SK-N-SH (cell line): ENCODE measurements around the gene DNPH1. TPM values are rescaled to one million over a fixed set of nuclear protein-coding genes. Genes with fewer than 3 reads are reported as not detected.

Experiments
- CTCF ChIA-PET: fragments of 300-600, 350-600 bp; formaldehyde crosslinking; extraction: SDS; loops from one replicate; lab custom pipeline; 2021; lab: Yijun Ruan, JAX
- POLR2A ChIA-PET: fragments of 350-600 bp; sonication (Branson Sonifier 250); formaldehyde crosslinking; extraction: SDS; loops from one replicate; lab custom pipeline; 2020; ENCODE audit warnings: antibody characterized with exemption, inconsistent platforms; lab: Yijun Ruan, JAX
- DNase-seq: peaks from one replicate; pipeline ENCODE4 v3.0.0; 2012
- H2AFZ ChIP-seq: fragments of 200-600 bp; sonication (generic); 2 replicates; pipeline ENCODE4 v1.8.1; 2016; ENCODE audit warnings: antibody characterized with exemption, mild to moderate bottlenecking, low read depth
- H3F3A ChIP-seq: fragments of 200-600 bp; sonication (generic); replicated peaks from 2 replicates; pipeline ENCODE3; 2016; ENCODE audit warnings: antibody characterized with exemption, mild to moderate bottlenecking; ENCODE audit not compliant: insufficient read depth
- H3K27ac ChIP-seq, 2 experiments: fragments of 200-500 bp in 1 of 2; fragments of 200-600 bp in 1 of 2; sonication (Bioruptor generic) in 1 of 2; sonication (generic), shearing (Covaris generic) in 1 of 2; 2 replicates each; pipeline versions ENCODE4 v1.5.1 to v1.6.1; 2014 to 2016; ENCODE audit warnings: low read depth in 2 of 2, inconsistent platforms in 1 of 2, low read length in 1 of 2, mild to moderate bottlenecking in 1 of 2, mixed read lengths in 1 of 2
- H3K27me3 ChIP-seq: fragments of 200-600 bp; sonication (generic), shearing (Covaris generic); 2 replicates; pipeline ENCODE4 v1.6.1; 2016; ENCODE audit warnings: mixed run types; ENCODE audit not compliant: insufficient read depth
- H3K36me3 ChIP-seq, 2 experiments: fragments of 200-500 bp in 1 of 2; fragments of 200-600 bp in 1 of 2; sonication (Bioruptor generic) in 1 of 2; sonication (generic) in 1 of 2; replicated peaks in 1 of 2; 2 replicates each; pipeline versions ENCODE3 to v1.5.1; 2014 to 2016; ENCODE audit warnings: low read length in 1 of 2, mild to moderate bottlenecking in 1 of 2; ENCODE audit not compliant: insufficient read depth in 2 of 2, control insufficient read depth in 1 of 2
- H3K4me1 ChIP-seq, 2 experiments: fragments of 200-500 bp in 1 of 2; fragments of 200-600 bp in 1 of 2; sonication (Bioruptor generic) in 1 of 2; sonication (generic), shearing (Covaris generic) in 1 of 2; 2 replicates each; pipeline versions ENCODE4 v1.5.1 to v1.6.1; 2014 to 2016; ENCODE audit warnings: low read depth in 1 of 2, low read length in 1 of 2, mixed run types in 1 of 2; ENCODE audit not compliant: insufficient read depth in 2 of 2, control insufficient read depth in 1 of 2
- H3K4me2 ChIP-seq: fragments of 200-600 bp; sonication (generic), shearing (Covaris generic); 2 replicates; pipeline ENCODE4 v1.6.1; 2017; ENCODE audit warnings: mixed run types
- H3K4me3 ChIP-seq, 2 experiments: fragments of 200-500 bp in 1 of 2; fragments of 200-600 bp in 1 of 2; sonication (Bioruptor generic) in 1 of 2; sonication (generic), shearing (Covaris generic) in 1 of 2; 2 replicates each; pipeline versions ENCODE4 v1.5.1 to v1.8.1; 2014 to 2016; ENCODE audit warnings: low read depth in 2 of 2, inconsistent platforms in 1 of 2, low read length in 1 of 2, mild to moderate bottlenecking in 1 of 2, mixed read lengths in 1 of 2, moderate library complexity in 1 of 2
- H3K79me2 ChIP-seq: fragments of 200-600 bp; sonication (generic); 2 replicates; pipeline ENCODE4 v1.8.1; 2017; ENCODE audit warnings: mild to moderate bottlenecking; ENCODE audit not compliant: insufficient read depth
- H3K9ac ChIP-seq: fragments of 200-600 bp; sonication (generic); 2 replicates; pipeline ENCODE4 v1.6.1; 2017; ENCODE audit warnings: mixed run types
- H3K9me2 ChIP-seq: fragments of 200-600 bp; sonication (generic); 2 replicates; pipeline ENCODE4 v1.6.1; 2017; ENCODE audit warnings: mixed run types
- H3K9me3 ChIP-seq: fragments of 200-600 bp; sonication (generic); 2 replicates; pipeline ENCODE4 v1.6.1; 2017; ENCODE audit warnings: mixed run types, mild to moderate bottlenecking, moderate library complexity
- H4K20me1 ChIP-seq: fragments of 200-600 bp; sonication (generic); 2 replicates; pipeline ENCODE4 v1.6.1; 2017; ENCODE audit warnings: mild to moderate bottlenecking, mixed run types; ENCODE audit not compliant: insufficient read depth
- CHD2 ChIP-seq: fragments of 150-350 bp; IDR thresholded peaks from 2 replicates; pipeline ENCODE4 v1.6.1; 2018; ENCODE audit warnings: low read length; ENCODE audit not compliant: partially characterized antibody
- CTCF ChIP-seq: fragments of 200-600 bp; sonication (generic); IDR thresholded peaks from 2 replicates; pipeline ENCODE4 v1.6.1; 2017; ENCODE audit warnings: antibody characterized with exemption, mild to moderate bottlenecking, moderate library complexity
- ELF1 ChIP-seq: IDR thresholded peaks from 2 replicates; pipeline ENCODE4 v1.4.0; 2012
- EP300 ChIP-seq, 2 experiments: IDR thresholded peaks; 2 replicates each; pipeline versions ENCODE4 v1.4.0 to v1.6.1; 2012; ENCODE audit warnings: borderline replicate concordance in 1 of 2, low read depth in 1 of 2, low read length in 1 of 2
- FOSL2 ChIP-seq: IDR thresholded peaks from 2 replicates; pipeline ENCODE4 v1.4.0; 2012; ENCODE audit warnings: low read depth, mild to moderate bottlenecking, moderate library complexity, borderline replicate concordance
- FOXM1 ChIP-seq: IDR thresholded peaks from 2 replicates; pipeline ENCODE4 v1.4.0; 2012; ENCODE audit warnings: low read depth, mild to moderate bottlenecking
- GABPA ChIP-seq: IDR thresholded peaks from 2 replicates; pipeline ENCODE4 v1.4.0; 2012; ENCODE audit warnings: low read depth, mild to moderate bottlenecking
- GATA2 ChIP-seq: sonication (generic); formaldehyde crosslinking; IDR thresholded peaks from 2 replicates; pipeline ENCODE4 v1.5.0; 2020; ENCODE audit warnings: mild to moderate bottlenecking, missing genetic modification reagents
- IRF3 ChIP-seq: fragments of 150-350 bp; IDR thresholded peaks from 2 replicates; pipeline ENCODE4 v1.6.1; 2016; ENCODE audit warnings: mild to moderate bottlenecking, low read depth, low read length
- JUND ChIP-seq: IDR thresholded peaks from 2 replicates; pipeline ENCODE4 v1.4.0; 2012
- MEF2A ChIP-seq: IDR thresholded peaks from 2 replicates; pipeline ENCODE4 v1.4.0; 2012; ENCODE audit warnings: low read depth, borderline replicate concordance
- NFIC ChIP-seq: IDR thresholded peaks from 2 replicates; pipeline ENCODE4 v1.4.0; 2012; ENCODE audit warnings: borderline replicate concordance
- NRF1 ChIP-seq: IDR thresholded peaks from 2 replicates; pipeline ENCODE4 v1.6.1; 2012; ENCODE audit warnings: low read depth, mild to moderate bottlenecking, low read length
- PBX3 ChIP-seq: IDR thresholded peaks from 2 replicates; pipeline ENCODE4; 2012
- RCOR1 ChIP-seq: fragments of 150-350 bp; IDR thresholded peaks from 2 replicates; pipeline ENCODE4 v1.6.1; 2017; ENCODE audit warnings: antibody characterized with exemption, low read length
- RFX5 ChIP-seq: IDR thresholded peaks from 2 replicates; pipeline ENCODE4 v1.6.1; 2012; ENCODE audit warnings: mild to moderate bottlenecking, improper control_type of control experiment, low read length
- RXRA ChIP-seq: IDR thresholded peaks from 2 replicates; pipeline ENCODE4 v1.4.0; 2012; ENCODE audit warnings: low read depth, mild to moderate bottlenecking, borderline replicate concordance
- SMC3 ChIP-seq: IDR thresholded peaks from 2 replicates; pipeline ENCODE4 v1.6.1; 2012; ENCODE audit warnings: low read depth, low read length, improper control_type of control experiment
- TAF1 ChIP-seq: IDR thresholded peaks from 2 replicates; pipeline ENCODE4 v1.6.1; 2012; ENCODE audit warnings: low read depth, mild to moderate bottlenecking, low read length, moderate library complexity, borderline replicate concordance
- TEAD4 ChIP-seq: IDR thresholded peaks from 2 replicates; pipeline ENCODE4 v1.4.0; 2012; ENCODE audit warnings: mild to moderate bottlenecking, borderline replicate concordance; ENCODE audit not compliant: insufficient read depth
- USF1 ChIP-seq: IDR thresholded peaks from 2 replicates; pipeline ENCODE4 v1.4.0; 2012; ENCODE audit warnings: low read depth, borderline replicate concordance
- USF2 ChIP-seq: fragments of 150-350 bp; IDR thresholded peaks from 2 replicates; pipeline ENCODE4 v1.6.1; 2017; ENCODE audit warnings: antibody characterized with exemption, low read length, low read depth, borderline replicate concordance
- YY1 ChIP-seq: IDR thresholded peaks from 2 replicates; pipeline ENCODE4 v1.4.0; 2012; ENCODE audit warnings: low read depth, mild to moderate bottlenecking
- WGBS: methylation state at CpG from one replicate; pipeline ENCODE4 v1.1.6; 2017; ENCODE audit warnings: low lambda C conversion rate; 5-methylcytosine and 5-hydroxymethylcytosine counted together
- polyA plus RNA-seq, 3 experiments: library from polyadenylated mRNA; depleted of rRNA; stranded (reverse); fragments of >200 nt; gene quantifications; 2 replicates each; pipeline ENCODE4 v1.2.3, GENCODE V29; 2012

DNPH1 gene
- polyA plus RNA-seq, 1 of the 3 experiments (the other 2 are of a cell fraction) = 287 TPM

- H3K27me3 ChIP-seq = no peaks in the 10 kb centered on the region
- ChIA-PET POLR2A (no interaction called here), CTCF (no interaction called here)
- H3K4me2 ChIP-seq = no peak overlapping the region
- no peak overlapping the region for H3K27ac ChIP-seq
- H3K9me2 ChIP-seq = no peaks in the 10 kb centered on the region
- peaks cover 29 to 36% of the 10 kb centered on the region in 2 experiments for H3K36me3 ChIP-seq
- H3K9ac ChIP-seq = no peak overlapping the region
- DNase-seq = peak; percentile 38
- no peaks in the 10 kb centered on the region for H4K20me1 ChIP-seq
- 83% methylated on average over 5 of the region's 5 CpGs for WGBS
- no peaks in the 10 kb centered on the region for H3K9me3 ChIP-seq
- no peak for TF ChIP-seq ELF1
- no peak for TF ChIP-seq NFIC
- TF ChIP-seq YY1 = no peak
- no peak for TF ChIP-seq TEAD4
- TF ChIP-seq RFX5 = no peak
- no peak for TF ChIP-seq MEF2A
- no peak for TF ChIP-seq IRF3
- TF ChIP-seq CHD2 = no peak
- TF ChIP-seq TAF1 = no peak
- no peak for TF ChIP-seq NRF1
- H2AFZ ChIP-seq = no peak overlapping the region
- H3K79me2 ChIP-seq = peaks cover 8% of the 10 kb centered on the region
- no peaks in the 10 kb centered on the region for H3K4me1 ChIP-seq
- no peak overlapping the region for H3K4me3 ChIP-seq
- no peaks in the 10 kb centered on the region for H3F3A ChIP-seq
These were observed 35.4 kb downstream of the DNPH1 start for GRCh38 chr6:43193929-43194328.

- Histone ChIP-seq H3K9me3 (no peaks in the 10 kb centered on the region), H3K36me3 (peaks cover 31 to 36% of the 10 kb centered on the region in 2 experiments), H3K4me3 (no peak overlapping the region), H3K4me1 (no peaks in the 10 kb centered on the region), H3K79me2 (peaks cover 12% of the 10 kb centered on the region), H3K9ac (no peak overlapping the region), H3K27me3 (no peaks in the 10 kb centered on the region), H3K27ac (no peak overlapping the region), H2AFZ (no peak overlapping the region), H3K4me2 (no peak overlapping the region), H3K9me2 (no peaks in the 10 kb centered on the region), H4K20me1 (no peaks in the 10 kb centered on the region), H3F3A (no peaks in the 10 kb centered on the region)
- no peak for DNase-seq
- POLR2A ChIA-PET = no interaction called here
- over 99% methylated on average over 9 of the region's 9 CpGs for WGBS
- TF ChIP-seq FOSL2 = no peak
- no peak for TF ChIP-seq MEF2A
- no peak for TF ChIP-seq GATA2
- no peak for TF ChIP-seq FOXM1
- TF ChIP-seq YY1 = no peak
- TF ChIP-seq PBX3 = no peak
- TF ChIP-seq IRF3 = no peak
- no peak for TF ChIP-seq NRF1
- TF ChIP-seq GABPA = no peak
- no peak for TF ChIP-seq USF1
- TF ChIP-seq RFX5 = no peak
- no peak for TF ChIP-seq RXRA
- TF ChIP-seq SMC3 = no peak
- TF ChIP-seq EP300 (IDR thresholded peaks at IDR 0.05; ENCODE audit: borderline replicate concordance in 1 of 2, low read depth in 1 of 2, low read length in 1 of 2) = no peak
- TF ChIP-seq JUND = no peak
- TF ChIP-seq RCOR1 = no peak
- TF ChIP-seq USF2 = no peak
- no peak for TF ChIP-seq CHD2
- TF ChIP-seq CTCF = no peak
- CTCF ChIA-PET = no interaction called here
These were observed 36.4 kb downstream of the DNPH1 start for GRCh38 chr6:43192911-43193310.
